Esophagus muscularis mucosa (tissue), 3 donors: Measurements from ENCODE around the gene NTHL1.

Experiments used
- POLR2AphosphoS5 ChIP-seq, 2 donors: sonication (generic); formaldehyde crosslinking; IDR thresholded peaks; one replicate each; pipeline ENCODE4 v1.6.1; 2017; ENCODE audit warnings: antibody characterized with exemption in 2 of 2
- TF ChIP-seq, protein P1 (sequence below), 3 experiments: fragments of 200-600 bp in 2 of 3; fragments of 450-650 bp in 1 of 3; sonication (generic) in 2 of 3; IDR thresholded peaks; one replicate each; pipeline ENCODE4 v1.5.1; 2017 to 2019; ENCODE audit warnings: antibody characterized with exemption in 3 of 3, mild to moderate bottlenecking in 2 of 3, moderate library complexity in 1 of 3

GRCh38 chr16:2091547-2092255, 44.1 kb upstream of the NTHL1 start:
- TF ChIP-seq, protein P1, sequence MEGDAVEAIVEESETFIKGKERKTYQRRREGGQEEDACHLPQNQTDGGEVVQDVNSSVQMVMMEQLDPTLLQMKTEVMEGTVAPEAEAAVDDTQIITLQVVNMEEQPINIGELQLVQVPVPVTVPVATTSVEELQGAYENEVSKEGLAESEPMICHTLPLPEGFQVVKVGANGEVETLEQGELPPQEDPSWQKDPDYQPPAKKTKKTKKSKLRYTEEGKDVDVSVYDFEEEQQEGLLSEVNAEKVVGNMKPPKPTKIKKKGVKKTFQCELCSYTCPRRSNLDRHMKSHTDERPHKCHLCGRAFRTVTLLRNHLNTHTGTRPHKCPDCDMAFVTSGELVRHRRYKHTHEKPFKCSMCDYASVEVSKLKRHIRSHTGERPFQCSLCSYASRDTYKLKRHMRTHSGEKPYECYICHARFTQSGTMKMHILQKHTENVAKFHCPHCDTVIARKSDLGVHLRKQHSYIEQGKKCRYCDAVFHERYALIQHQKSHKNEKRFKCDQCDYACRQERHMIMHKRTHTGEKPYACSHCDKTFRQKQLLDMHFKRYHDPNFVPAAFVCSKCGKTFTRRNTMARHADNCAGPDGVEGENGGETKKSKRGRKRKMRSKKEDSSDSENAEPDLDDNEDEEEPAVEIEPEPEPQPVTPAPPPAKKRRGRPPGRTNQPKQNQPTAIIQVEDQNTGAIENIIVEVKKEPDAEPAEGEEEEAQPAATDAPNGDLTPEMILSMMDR (IDR thresholded peaks at IDR 0.05) = no peak
- TF ChIP-seq POLR2AphosphoS5 (IDR thresholded peaks at IDR 0.05) = peak; percentile 6 to 25
